Measurements from ENCODE around the gene GPR78.

DNA sequence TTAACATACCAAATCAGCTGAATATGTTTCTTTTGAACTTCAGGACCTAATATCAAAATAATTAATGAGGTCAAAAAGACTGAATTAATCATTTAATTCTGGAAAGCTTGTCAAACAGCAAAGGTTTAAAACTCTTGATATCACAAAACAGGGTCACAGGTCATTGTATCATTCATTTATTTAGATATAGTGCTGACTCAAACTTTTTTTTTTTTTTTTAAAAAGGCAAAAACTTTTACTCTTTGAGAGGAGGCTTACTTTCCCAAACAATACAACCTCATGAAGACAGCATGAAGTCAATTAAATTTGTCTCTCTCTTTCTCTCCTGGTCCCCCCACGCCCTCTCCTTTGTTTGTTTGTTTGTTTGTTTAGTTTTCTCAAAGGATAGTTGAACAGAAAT lies 15.6 kb upstream of the GPR78 start:
- TF ChIP-seq, protein P1, sequence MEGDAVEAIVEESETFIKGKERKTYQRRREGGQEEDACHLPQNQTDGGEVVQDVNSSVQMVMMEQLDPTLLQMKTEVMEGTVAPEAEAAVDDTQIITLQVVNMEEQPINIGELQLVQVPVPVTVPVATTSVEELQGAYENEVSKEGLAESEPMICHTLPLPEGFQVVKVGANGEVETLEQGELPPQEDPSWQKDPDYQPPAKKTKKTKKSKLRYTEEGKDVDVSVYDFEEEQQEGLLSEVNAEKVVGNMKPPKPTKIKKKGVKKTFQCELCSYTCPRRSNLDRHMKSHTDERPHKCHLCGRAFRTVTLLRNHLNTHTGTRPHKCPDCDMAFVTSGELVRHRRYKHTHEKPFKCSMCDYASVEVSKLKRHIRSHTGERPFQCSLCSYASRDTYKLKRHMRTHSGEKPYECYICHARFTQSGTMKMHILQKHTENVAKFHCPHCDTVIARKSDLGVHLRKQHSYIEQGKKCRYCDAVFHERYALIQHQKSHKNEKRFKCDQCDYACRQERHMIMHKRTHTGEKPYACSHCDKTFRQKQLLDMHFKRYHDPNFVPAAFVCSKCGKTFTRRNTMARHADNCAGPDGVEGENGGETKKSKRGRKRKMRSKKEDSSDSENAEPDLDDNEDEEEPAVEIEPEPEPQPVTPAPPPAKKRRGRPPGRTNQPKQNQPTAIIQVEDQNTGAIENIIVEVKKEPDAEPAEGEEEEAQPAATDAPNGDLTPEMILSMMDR (IDR thresholded peaks at IDR 0.05): no peak
- TF ChIP-seq POLR2AphosphoS5 (IDR thresholded peaks at IDR 0.05): no peak

Measured in suprapubic skin (tissue), 3 donors.